ENCODE measurements around the gene YY1AP1. TPM values are rescaled to one million over a fixed set of nuclear protein-coding genes. Genes with fewer than 3 reads are reported as not detected.

The YY1AP1 gene
- total and polyA plus RNA-seq, 2 donors (not counting 1 experiment from before 2014, with no cell fraction given) = 70.8 to 86.4 TPM

DNA sequence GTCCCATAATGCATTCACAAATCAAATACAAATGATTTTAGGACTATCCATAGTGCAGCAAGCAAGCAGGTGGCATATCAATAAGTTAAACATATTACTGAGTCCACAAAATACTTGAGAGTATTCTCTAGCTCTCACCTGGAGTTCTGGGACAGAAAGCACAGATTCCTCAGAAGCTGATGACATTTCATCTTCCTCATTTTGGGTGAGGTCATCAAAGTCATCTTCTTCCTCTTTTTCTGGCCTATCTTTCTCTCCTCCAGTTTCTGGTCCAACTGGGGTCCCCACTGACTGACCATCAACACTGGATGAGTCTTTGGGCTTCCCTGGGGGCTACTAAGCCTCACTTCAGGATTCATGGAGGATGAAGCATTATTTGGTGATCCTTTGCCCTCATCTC is 38.9 kb downstream of the YY1AP1 start:
- Histone ChIP-seq H3K4me2 (ENCODE audit: extremely low read depth, insufficient read depth, low read length) (no peak overlapping the region), H2AFZ (ENCODE audit: low read length) (no peak overlapping the region), H3K36me3 (ENCODE audit: control insufficient read depth, insufficient read depth, low read length) (no peaks in the 10 kb centered on the region), H3K79me2 (ENCODE audit: control insufficient read depth, insufficient read depth, low read length) (no peaks in the 10 kb centered on the region), H3K9ac (ENCODE audit: insufficient read depth, low read length) (no peak overlapping the region), H3K9me3 (ENCODE audit: control insufficient read depth, insufficient read depth, low read depth, low read length) (no peaks in the 10 kb centered on the region), H3K4me3 (replicated peaks in 1 of 4; ENCODE audit: control extremely low read depth in 1 of 4, insufficient read depth in 1 of 4, low read depth in 3 of 4, low read length in 4 of 4) (no peak overlapping the region), H3K4me1 (ENCODE audit: control insufficient read depth, extremely low read depth, insufficient read depth, low read length) (peaks cover 5% of the 10 kb centered on the region), H3K27ac (ENCODE audit: insufficient read depth, low read length) (no peak overlapping the region), H4K20me1 (ENCODE audit: control insufficient read depth, extremely low read depth, insufficient read depth, low read length) (no peaks in the 10 kb centered on the region), H3K27me3 (ENCODE audit: control insufficient read depth, insufficient read depth, low read length) (no peaks in the 10 kb centered on the region)
- no peak for DNase-seq (ENCODE audit: low read depth in 2 of 2)
- no peak for TF ChIP-seq EZH2 (IDR thresholded peaks at IDR 0.05; ENCODE audit: low read length, missing control alignments)
- TF ChIP-seq, protein P1, sequence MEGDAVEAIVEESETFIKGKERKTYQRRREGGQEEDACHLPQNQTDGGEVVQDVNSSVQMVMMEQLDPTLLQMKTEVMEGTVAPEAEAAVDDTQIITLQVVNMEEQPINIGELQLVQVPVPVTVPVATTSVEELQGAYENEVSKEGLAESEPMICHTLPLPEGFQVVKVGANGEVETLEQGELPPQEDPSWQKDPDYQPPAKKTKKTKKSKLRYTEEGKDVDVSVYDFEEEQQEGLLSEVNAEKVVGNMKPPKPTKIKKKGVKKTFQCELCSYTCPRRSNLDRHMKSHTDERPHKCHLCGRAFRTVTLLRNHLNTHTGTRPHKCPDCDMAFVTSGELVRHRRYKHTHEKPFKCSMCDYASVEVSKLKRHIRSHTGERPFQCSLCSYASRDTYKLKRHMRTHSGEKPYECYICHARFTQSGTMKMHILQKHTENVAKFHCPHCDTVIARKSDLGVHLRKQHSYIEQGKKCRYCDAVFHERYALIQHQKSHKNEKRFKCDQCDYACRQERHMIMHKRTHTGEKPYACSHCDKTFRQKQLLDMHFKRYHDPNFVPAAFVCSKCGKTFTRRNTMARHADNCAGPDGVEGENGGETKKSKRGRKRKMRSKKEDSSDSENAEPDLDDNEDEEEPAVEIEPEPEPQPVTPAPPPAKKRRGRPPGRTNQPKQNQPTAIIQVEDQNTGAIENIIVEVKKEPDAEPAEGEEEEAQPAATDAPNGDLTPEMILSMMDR (conservative IDR thresholded peaks at IDR 0.05 in 1 of 2, IDR thresholded peaks at IDR 0.05 in 1 of 2; ENCODE audit: low read depth in 1 of 2, low read length in 2 of 2) = no peak

DNA sequence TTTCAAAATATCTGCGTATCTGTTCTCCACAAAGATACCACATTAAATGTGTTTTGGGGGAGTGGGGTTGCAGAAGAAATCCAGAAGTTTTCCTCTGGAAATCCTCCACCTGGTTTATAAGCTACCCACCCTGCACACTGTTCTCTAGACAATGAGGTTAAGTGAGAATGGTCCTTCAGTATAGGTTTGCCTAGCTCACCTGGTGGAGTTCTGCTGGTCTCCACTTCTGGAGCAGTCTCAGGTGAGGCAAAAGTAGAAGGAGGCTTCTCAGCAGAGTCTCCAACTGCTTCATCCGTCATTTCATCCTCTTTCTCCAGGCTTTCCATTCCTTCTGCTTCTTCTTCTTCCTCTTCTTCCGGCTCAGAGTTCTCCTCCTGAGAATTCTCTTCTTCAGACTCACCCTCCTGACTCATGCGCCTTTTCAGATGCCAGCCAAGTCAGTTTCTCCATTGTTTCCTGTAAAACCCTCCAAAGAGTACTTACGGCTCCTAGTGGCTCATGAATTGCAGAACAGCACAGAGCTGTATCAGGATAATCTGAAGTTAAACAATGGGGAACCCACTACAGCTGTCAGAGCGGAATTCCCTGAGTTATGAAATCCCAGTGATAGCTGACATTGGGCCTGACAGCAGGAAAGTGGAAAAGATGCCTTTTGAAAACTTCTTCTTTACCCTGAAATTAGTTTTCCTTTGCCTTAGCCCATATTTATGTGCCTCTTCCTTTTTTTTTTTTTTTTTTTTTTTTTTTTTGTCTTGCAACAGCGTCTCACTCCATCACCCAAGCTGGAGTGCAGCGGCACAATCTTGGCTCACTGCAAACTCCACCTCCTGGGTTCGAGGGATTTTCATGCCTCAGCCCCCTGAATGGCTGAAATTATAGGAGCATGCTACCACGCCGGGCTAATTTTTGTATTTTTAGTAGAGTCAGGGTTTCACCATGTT is 40.1 kb downstream of the YY1AP1 start:
- no peak overlapping the region for H3K9ac ChIP-seq (ENCODE audit: insufficient read depth, low read length)
- H3K4me1 ChIP-seq (ENCODE audit: control insufficient read depth, extremely low read depth, insufficient read depth, low read length) = peaks cover 5% of the 10 kb centered on the region
- DNase-seq (ENCODE audit: low read depth in 2 of 2) = peak; percentile 90 to 92
- H3K36me3 ChIP-seq (ENCODE audit: control insufficient read depth, insufficient read depth, low read length) = no peaks in the 10 kb centered on the region
- H3K79me2 ChIP-seq (ENCODE audit: control insufficient read depth, insufficient read depth, low read length) = no peaks in the 10 kb centered on the region
- H3K27ac ChIP-seq (ENCODE audit: insufficient read depth, low read length) = peak overlapping the region; percentile 43
- H3K4me3 ChIP-seq (replicated peaks in 1 of 4; ENCODE audit: control extremely low read depth in 1 of 4, insufficient read depth in 1 of 4, low read depth in 3 of 4, low read length in 4 of 4) = peak overlapping the region; percentile 36 to 55 (median 45)
- no peaks in the 10 kb centered on the region for H4K20me1 ChIP-seq (ENCODE audit: control insufficient read depth, extremely low read depth, insufficient read depth, low read length)
- no peaks in the 10 kb centered on the region for H3K9me3 ChIP-seq (ENCODE audit: control insufficient read depth, insufficient read depth, low read depth, low read length)
- peak overlapping the region; percentile 86 for H2AFZ ChIP-seq (ENCODE audit: low read length)
- no peaks in the 10 kb centered on the region for H3K27me3 ChIP-seq (ENCODE audit: control insufficient read depth, insufficient read depth, low read length)
- H3K4me2 ChIP-seq (ENCODE audit: extremely low read depth, insufficient read depth, low read length) = peak overlapping the region; percentile 73
- TF ChIP-seq, protein P1 (conservative IDR thresholded peaks at IDR 0.05 in 1 of 2, IDR thresholded peaks at IDR 0.05 in 1 of 2; ENCODE audit: low read depth in 1 of 2, low read length in 2 of 2) = peak; percentile 69 to 78
- no peak for TF ChIP-seq EZH2 (IDR thresholded peaks at IDR 0.05; ENCODE audit: low read length, missing control alignments)

DNA sequence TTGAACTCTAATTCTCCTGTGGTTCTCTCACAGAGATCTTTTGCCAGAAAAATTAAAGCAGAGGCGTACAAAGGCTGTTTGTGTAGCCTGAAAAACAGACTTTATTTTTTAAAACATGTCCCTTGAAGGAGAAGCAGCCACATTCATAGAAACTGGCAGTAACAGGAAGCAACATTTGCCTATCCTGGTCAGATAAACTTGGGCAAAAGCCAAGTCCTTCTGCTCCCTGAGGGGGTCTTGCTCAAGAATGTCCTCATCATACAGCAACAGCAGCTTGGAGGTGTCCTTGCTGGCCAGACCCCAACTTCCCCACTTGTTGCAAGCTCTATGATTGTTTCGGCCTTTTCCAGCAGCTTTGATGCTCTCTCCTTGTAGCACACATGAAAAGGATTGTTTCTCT is 42.3 kb downstream of the YY1AP1 start:
- no peak overlapping the region for H2AFZ ChIP-seq (ENCODE audit: low read length)
- H3K9me3 ChIP-seq (ENCODE audit: control insufficient read depth, insufficient read depth, low read depth, low read length) = no peaks in the 10 kb centered on the region
- H3K9ac ChIP-seq (ENCODE audit: insufficient read depth, low read length) = no peak overlapping the region
- H3K36me3 ChIP-seq (ENCODE audit: control insufficient read depth, insufficient read depth, low read length) = no peaks in the 10 kb centered on the region
- H3K4me1 ChIP-seq (ENCODE audit: control insufficient read depth, extremely low read depth, insufficient read depth, low read length) = no peaks in the 10 kb centered on the region
- TF ChIP-seq EZH2 (IDR thresholded peaks at IDR 0.05; ENCODE audit: low read length, missing control alignments) = no peak
- TF ChIP-seq, protein P1 (conservative IDR thresholded peaks at IDR 0.05 in 1 of 2, IDR thresholded peaks at IDR 0.05 in 1 of 2; ENCODE audit: low read depth in 1 of 2, low read length in 2 of 2) = no peak
- no peaks in the 10 kb centered on the region for H4K20me1 ChIP-seq (ENCODE audit: control insufficient read depth, extremely low read depth, insufficient read depth, low read length)
- peak; percentile 34 to 37 for DNase-seq (ENCODE audit: low read depth in 2 of 2)
- H3K4me2 ChIP-seq (ENCODE audit: extremely low read depth, insufficient read depth, low read length) = no peak overlapping the region
- H3K79me2 ChIP-seq (ENCODE audit: control insufficient read depth, insufficient read depth, low read length) = no peaks in the 10 kb centered on the region
- no peaks in the 10 kb centered on the region for H3K27me3 ChIP-seq (ENCODE audit: control insufficient read depth, insufficient read depth, low read length)
- no peak overlapping the region for H3K27ac ChIP-seq (ENCODE audit: insufficient read depth, low read length)
- H3K4me3 ChIP-seq (replicated peaks in 1 of 4; ENCODE audit: control extremely low read depth in 1 of 4, insufficient read depth in 1 of 4, low read depth in 3 of 4, low read length in 4 of 4) = no peak overlapping the region

Data from fibroblast of lung (primary cell).